CD14-positive monocyte (primary cell): ENCODE results near the gene PPP4R3B. TPM values are rescaled to one million over a fixed set of nuclear protein-coding genes. Genes with fewer than 3 reads are reported as not detected.

ENCODE experiments used
- DNase-seq, 3 donors: peaks; one replicate each; pipeline ENCODE4 v3.0.0-alpha.2; 2011 to 2022
- H2AFZ ChIP-seq: 2 replicates; pipeline ENCODE4 v1.6.0; 2012; ENCODE audit warnings: mild to moderate bottlenecking, low read depth, low read length, inconsistent platforms; ENCODE audit not compliant: insufficient read depth, poor library complexity, severe bottlenecking
- H3K27ac ChIP-seq, 2 donors: 1 replicate in 1 of 2; 2 replicates in 1 of 2; pipeline ENCODE4 v1.5.1; 2012 to 2013; ENCODE audit warnings: low read length in 2 of 2, control low read depth in 1 of 2, inconsistent platforms in 1 of 2, low read depth in 1 of 2, mild to moderate bottlenecking in 1 of 2
- H3K27me3 ChIP-seq, 2 donors: one replicate each; pipeline versions ENCODE4 v1.6.0 to v1.6.1; 2011 to 2013; ENCODE audit warnings: low read length in 2 of 2; ENCODE audit not compliant: control insufficient read depth in 2 of 2, insufficient read depth in 2 of 2
- H3K36me3 ChIP-seq, 2 donors: replicated peaks in 1 of 2; 1 replicate in 1 of 2; 2 replicates in 1 of 2; pipeline versions ENCODE4 v1.5.1 to v1.6.1; 2012 to 2013; ENCODE audit warnings: low read length in 2 of 2, control low read depth in 1 of 2, inconsistent platforms in 1 of 2, mild to moderate bottlenecking in 1 of 2; ENCODE audit not compliant: insufficient read depth in 2 of 2, control insufficient read depth in 1 of 2
- H3K4me1 ChIP-seq, 2 donors: 1 replicate in 1 of 2; 2 replicates in 1 of 2; pipeline versions ENCODE4 v1.5.1 to v1.6.1; 2012 to 2013; ENCODE audit warnings: low read length in 2 of 2, control low read depth in 1 of 2, inconsistent platforms in 1 of 2, mild to moderate bottlenecking in 1 of 2, moderate library complexity in 1 of 2; ENCODE audit not compliant: insufficient read depth in 2 of 2, control insufficient read depth in 1 of 2
- H3K4me2 ChIP-seq: replicated peaks from 2 replicates; pipeline ENCODE3; 2012; ENCODE audit warnings: low read length, moderate library complexity, mild to moderate bottlenecking; ENCODE audit not compliant: poor library complexity, severe bottlenecking; ENCODE audit errors: extremely low read depth
- H3K4me3 ChIP-seq, 3 experiments: fragments of 200-600 bp in 1 of 3; sonication (generic) in 1 of 3; replicated peaks in 1 of 3; 1 replicate in 2 of 3; 2 replicates in 1 of 3; pipeline ENCODE4 v1.5.1; 2011 to 2013; ENCODE audit warnings: low read length in 3 of 3, mild to moderate bottlenecking in 3 of 3, control low read depth in 2 of 3, low read depth in 2 of 3, inconsistent platforms in 1 of 3, moderate library complexity in 1 of 3
- H3K79me2 ChIP-seq: 2 replicates; pipeline ENCODE4 v1.6.0; 2012; ENCODE audit warnings: mild to moderate bottlenecking, control low read depth, inconsistent platforms, low read length, moderate library complexity; ENCODE audit not compliant: insufficient read depth
- H3K9ac ChIP-seq: 2 replicates; pipeline ENCODE4 v1.6.0; 2017; ENCODE audit warnings: low read length, mild to moderate bottlenecking; ENCODE audit not compliant: insufficient read depth, poor library complexity, severe bottlenecking
- H3K9me3 ChIP-seq, 2 donors: replicated peaks in 1 of 2; 1 replicate in 1 of 2; 2 replicates in 1 of 2; pipeline versions ENCODE4 v1.5.1 to v1.6.1; 2012 to 2013; ENCODE audit warnings: low read length in 2 of 2, control low read depth in 1 of 2; ENCODE audit not compliant: control insufficient read depth in 1 of 2, insufficient read depth in 1 of 2
- H4K20me1 ChIP-seq: 2 replicates; pipeline ENCODE4 v1.6.0; 2012; ENCODE audit warnings: mild to moderate bottlenecking, low read length, control low read depth, moderate library complexity; ENCODE audit not compliant: insufficient read depth
- H3K27ac Mint-ChIP-seq, 7 donors: one replicate each; pipeline ENCODE4 v1.8.0; 2020; ENCODE audit warnings: mild to moderate bottlenecking in 7 of 7, mixed read lengths in 7 of 7, moderate library complexity in 6 of 7, inconsistent platforms in 2 of 7
- H3K27me3 Mint-ChIP-seq, 3 donors: one replicate each; pipeline ENCODE4 v1.8.0; 2021 to 2022; ENCODE audit warnings: low read depth in 3 of 3, mild to moderate bottlenecking in 3 of 3, mixed read lengths in 3 of 3, moderate library complexity in 3 of 3, inconsistent platforms in 1 of 3
- H3K36me3 Mint-ChIP-seq, 2 donors: one replicate each; pipeline ENCODE4 v1.8.0; 2020; ENCODE audit warnings: mixed read lengths in 2 of 2, inconsistent platforms in 1 of 2, mild to moderate bottlenecking in 1 of 2
- H3K4me1 Mint-ChIP-seq: one replicate; pipeline ENCODE4 v1.8.0; 2020; ENCODE audit warnings: mild to moderate bottlenecking, mixed read lengths
- H3K4me3 Mint-ChIP-seq, 2 donors: one replicate each; pipeline ENCODE4 v1.8.0; 2020; ENCODE audit warnings: mild to moderate bottlenecking in 2 of 2, mixed read lengths in 2 of 2, moderate library complexity in 1 of 2
- H3K9me3 Mint-ChIP-seq, 7 donors: one replicate each; pipeline ENCODE4 v1.8.0; 2020 to 2022; ENCODE audit warnings: mixed read lengths in 7 of 7, mild to moderate bottlenecking in 6 of 7, moderate library complexity in 6 of 7, inconsistent platforms in 2 of 7
- CTCF ChIP-seq: fragments of 200-600 bp; IDR thresholded peaks from one replicate; pipeline ENCODE4 v1.8.0; 2022; ENCODE audit warnings: antibody characterized with exemption, mild to moderate bottlenecking
- WGBS: methylation state at CpG from one replicate; pipeline ENCODE4 v1.1.5; 2013; ENCODE audit warnings: missing lambda C conversion rate; ENCODE audit not compliant: insufficient coverage; 5-methylcytosine and 5-hydroxymethylcytosine counted together
- intact Hi-C, 2 donors: fragments of 100-400 bp; cut with micrococcal nuclease; formaldehyde crosslinking; loops; one replicate each; pipeline versions ENCODE4 v1.15.0 to v1.15.1; 2023
- polyA plus RNA-seq, 3 donors: library from polyadenylated mRNA; depleted of rRNA in 1 of 3; unstranded in 2 of 3; stranded (reverse) in 1 of 3; fragments of 300-500 nt in 2 of 3; fragments of >200 nt in 1 of 3; fragmentation: Illumina TruSeq in 2 of 3; gene quantifications; 1 replicate in 2 of 3; 2 replicates in 1 of 3; pipeline ENCODE4 v1.2.3, GENCODE V29; 2012 to 2021

PPP4R3B gene
- polyA plus RNA-seq, 3 donors: 13.3 to 41.1 (median 30.2) TPM

GRCh38 chr2:55595536-55595935 is 21.9 kb downstream of the PPP4R3B start:
- Histone ChIP-seq H3K27ac (no peak overlapping the region), H3K4me3 (no peak overlapping the region), H3K9ac (no peak overlapping the region), H3K79me2 (peaks cover 85% of the 10 kb centered on the region), H3K4me2 (no peak overlapping the region), H4K20me1 (peaks cover 90% of the 10 kb centered on the region), H3K36me3 (peaks cover 38 to 80% of the 10 kb centered on the region in 2 donors), H3K9me3 (no peaks in the 10 kb centered on the region), H3K4me1 (no peaks in the 10 kb centered on the region), H2AFZ (no peak overlapping the region), H3K27me3 (no peaks in the 10 kb centered on the region)
- TF ChIP-seq CTCF: no peak
- Mint-ChIP-seq H3K27ac (no peak overlapping the region), H3K9me3 (no peaks in the 10 kb centered on the region), H3K36me3 (peaks cover 50 to 69% of the 10 kb centered on the region in 2 donors), H3K4me1 (no peaks in the 10 kb centered on the region), H3K4me3 (no peak overlapping the region), H3K27me3 (no peaks in the 10 kb centered on the region)
- intact Hi-C loops: no loop called here
- DNase-seq: no peak

- WGBS: no CpG with 5 or more reads among the region's 1 CpG
- H3K4me1 Mint-ChIP-seq: no peaks in the 10 kb centered on the region
Observed at GRCh38 chr2:55592130-55592529, 25.3 kb downstream of the PPP4R3B start.

More at GRCh38 chr2:55592130-55592529, 25.3 kb downstream of the PPP4R3B start:
- no peak for TF ChIP-seq CTCF
- peaks cover 40 to 78% of the 10 kb centered on the region in 2 donors for H3K36me3 ChIP-seq
- H3K79me2 ChIP-seq: peaks cover 76% of the 10 kb centered on the region
- no peak overlapping the region for H3K9ac ChIP-seq
- no peak overlapping the region for H3K4me3 ChIP-seq
- H3K4me2 ChIP-seq: no peak overlapping the region
- no peak overlapping the region for H3K27ac ChIP-seq
- peak overlapping the region in 1 of 7 donors; percentile 37 for H3K27ac Mint-ChIP-seq
- H3K4me1 ChIP-seq: no peaks in the 10 kb centered on the region
- H3K9me3 Mint-ChIP-seq: no peaks in the 10 kb centered on the region
- H3K9me3 ChIP-seq: no peaks in the 10 kb centered on the region
- H2AFZ ChIP-seq: no peak overlapping the region
- H4K20me1 ChIP-seq: peaks cover 83% of the 10 kb centered on the region
- no peak overlapping the region for H3K4me3 Mint-ChIP-seq
- no peaks in the 10 kb centered on the region for H3K27me3 Mint-ChIP-seq
- DNase-seq: no peak
- peaks cover 40 to 56% of the 10 kb centered on the region in 2 donors for H3K36me3 Mint-ChIP-seq
- intact Hi-C loops: no loop called here
- H3K27me3 ChIP-seq: no peaks in the 10 kb centered on the region
